ENCODE data around the gene TMPRSS11B.
"Not testable (repeated sequence)": the region's sequence is repeated elsewhere in the genome, so short reads cannot be mapped to it uniquely, and the experiment has no call there.

Gene TMPRSS11B

DNA sequence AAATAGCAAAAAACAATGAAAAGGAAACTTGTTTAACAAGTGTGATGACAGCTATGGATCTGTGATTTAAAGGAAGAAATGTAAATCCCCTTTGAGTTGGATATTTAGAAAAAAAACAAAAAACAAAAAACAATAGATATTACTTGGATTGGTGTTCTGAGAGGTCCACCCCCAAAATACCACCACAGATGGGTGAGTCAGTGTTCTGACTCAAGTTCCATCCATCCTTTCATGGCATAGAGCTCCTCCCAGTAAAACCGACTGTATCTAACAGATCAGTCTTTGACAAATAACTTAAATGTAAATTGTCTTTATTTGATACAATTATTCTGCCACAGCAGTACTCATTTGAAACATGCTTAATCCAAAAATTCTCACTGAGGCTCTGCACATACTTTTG is 27.4 kb downstream of the TMPRSS11B start:
- no peak for DNase-seq

DNA sequence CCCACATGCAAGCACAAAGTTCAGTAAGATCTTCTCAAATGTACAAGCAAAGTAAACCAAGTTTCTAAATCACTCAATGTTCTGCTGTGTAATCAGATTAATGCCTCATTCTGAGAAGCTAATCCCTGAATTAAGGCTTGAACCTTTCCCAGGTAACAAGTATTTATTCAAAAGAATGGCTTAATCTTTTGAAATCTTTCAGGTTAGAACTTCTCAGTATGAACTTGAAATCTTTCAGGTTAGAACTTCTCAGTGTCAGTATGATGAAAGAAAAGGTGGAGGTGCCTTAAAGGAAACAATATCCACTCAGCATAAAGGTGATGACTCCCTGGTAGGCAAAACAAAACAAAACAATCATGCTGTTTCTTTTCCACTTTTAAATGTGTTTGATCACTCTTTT is 29.0 kb downstream of the TMPRSS11B start:
- DNase-seq = no peak

DNA sequence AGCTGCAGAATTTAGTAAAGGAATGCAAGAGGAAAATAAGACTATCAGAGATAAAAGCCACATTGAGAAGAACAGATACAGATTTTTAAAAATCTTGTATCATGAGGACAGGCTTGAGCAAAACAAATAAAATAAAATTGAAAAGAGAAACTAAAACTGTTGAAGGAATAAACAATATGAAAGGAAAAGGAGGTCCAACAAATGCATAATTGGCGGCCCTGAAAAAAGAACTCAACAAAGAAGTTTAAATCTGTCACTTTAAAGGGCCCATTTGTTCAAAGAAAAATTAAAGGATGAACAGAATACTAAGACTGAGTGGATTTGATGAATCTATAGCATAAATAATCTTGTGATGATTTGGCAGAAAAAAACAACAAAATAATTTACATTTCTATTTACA is 36.5 kb downstream of the TMPRSS11B start:
- DNase-seq = no peak

DNA sequence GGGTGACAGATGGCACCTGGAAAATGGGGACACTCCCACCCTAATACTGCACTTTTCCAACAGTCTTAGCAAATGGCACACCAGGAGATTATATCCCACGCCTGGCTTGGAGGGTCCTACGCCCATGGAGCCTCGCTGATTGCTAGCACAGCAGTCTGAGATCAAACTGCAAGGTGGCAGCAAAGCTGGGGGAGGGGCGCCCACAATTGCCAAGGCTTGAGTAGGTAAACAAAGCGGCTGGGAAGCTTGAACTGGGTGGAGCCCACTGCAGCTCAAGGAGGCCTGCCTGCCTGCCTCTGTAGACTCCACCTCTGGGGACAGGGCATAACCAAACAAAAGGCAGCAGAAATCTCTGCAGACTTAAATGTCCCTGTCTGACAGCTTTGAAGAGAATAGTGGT is 51.2 kb downstream of the TMPRSS11B start:
- not testable (repeated sequence) for DNase-seq

DNA sequence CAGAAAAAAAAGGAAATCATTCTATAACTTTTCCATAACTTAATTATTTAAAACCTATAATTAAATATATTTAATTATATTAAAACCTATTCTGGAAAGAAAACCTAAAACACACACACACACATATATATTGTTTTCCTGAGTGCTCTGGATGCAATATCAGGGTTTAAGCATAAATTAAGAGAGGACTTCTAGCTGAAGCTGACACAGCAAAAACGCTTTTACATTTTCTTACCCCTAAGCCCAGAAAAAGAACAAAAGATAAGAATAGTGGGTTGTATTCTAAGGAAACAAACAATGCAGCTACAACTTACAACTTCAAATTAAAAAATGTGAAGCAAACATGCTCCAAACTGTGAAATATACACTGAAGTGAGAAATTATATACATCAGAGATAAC is 52.3 kb downstream of the TMPRSS11B start:
- DNase-seq = no peak

DNA sequence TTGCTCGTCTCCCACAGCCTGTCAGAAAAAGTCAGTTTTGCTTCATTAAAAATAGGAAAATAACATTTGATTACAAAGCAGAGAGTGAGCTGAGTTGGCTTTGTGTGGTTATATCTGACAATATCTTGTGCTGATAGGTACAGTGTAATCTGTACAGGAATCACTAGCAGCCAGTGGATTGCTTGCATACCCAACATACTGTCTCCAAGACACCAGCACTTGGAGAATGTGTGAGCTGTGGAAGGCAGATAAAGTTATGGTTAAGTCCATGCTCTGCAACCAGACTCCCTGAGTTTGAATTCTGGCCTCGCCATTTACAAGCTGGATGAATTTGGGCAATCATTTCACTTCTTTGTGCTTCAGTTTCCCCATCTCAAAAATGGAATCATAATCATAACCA is 58.3 kb downstream of the TMPRSS11B start:
- DNase-seq = no peak

DNA sequence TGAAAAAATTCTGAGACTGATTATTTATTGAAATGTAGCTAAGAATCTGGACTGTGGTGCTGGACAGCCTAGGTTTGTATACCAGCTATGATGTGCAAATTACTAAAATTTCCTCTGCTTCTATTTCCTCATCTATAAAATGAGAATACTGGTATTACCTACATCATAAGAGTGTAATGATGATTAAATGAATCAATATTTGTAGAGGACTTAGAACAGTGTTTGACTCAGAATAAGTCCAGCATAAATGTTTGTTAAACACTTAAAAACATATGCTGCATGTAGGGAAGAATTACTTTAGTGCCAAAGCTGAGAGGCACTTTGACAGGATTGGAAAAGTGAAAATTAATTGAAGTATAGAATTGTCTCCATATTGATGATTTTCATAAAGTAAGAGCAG is 60.6 kb downstream of the TMPRSS11B start:
- DNase-seq = no peak

DNA sequence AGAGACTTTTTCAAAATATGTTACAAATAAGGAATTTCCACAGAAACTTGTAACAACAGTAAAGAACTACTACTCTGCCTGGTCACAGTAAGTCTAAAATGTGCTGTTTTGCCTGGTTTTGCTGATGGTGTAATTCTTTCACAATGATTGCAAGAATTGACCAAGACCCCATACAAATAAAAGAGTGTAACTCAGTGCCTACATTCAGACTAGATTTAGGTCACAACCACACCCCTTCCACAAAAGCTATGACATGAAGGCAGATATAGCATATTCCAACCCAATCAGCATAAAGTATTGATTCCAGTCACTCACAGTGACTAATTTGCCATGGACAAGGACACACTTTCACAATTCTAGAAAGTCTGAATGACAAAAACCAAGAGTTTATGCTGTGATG is 62.1 kb downstream of the TMPRSS11B start:
- no peak for DNase-seq

DNA sequence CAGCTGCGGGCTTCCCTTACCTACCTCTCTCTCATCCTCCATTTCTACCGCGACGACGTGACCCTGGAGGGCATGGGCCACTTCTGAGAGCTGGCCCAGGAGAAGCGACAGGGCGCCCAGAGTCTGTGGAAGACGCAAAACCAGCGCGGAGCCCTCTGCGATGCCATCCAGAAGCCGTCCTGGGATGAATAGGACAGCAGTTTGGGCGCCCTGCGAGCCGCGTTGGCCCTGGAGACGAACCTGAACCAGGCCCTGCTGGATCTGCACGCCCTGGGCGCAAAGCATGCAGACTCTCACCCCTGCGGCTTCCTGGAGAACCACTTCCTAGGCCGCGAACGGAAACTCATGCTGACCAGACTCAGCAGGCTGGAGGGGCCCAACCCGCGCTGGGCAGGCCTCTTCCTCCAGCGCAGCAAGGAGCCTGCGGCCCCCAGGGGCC is 63.1 kb downstream of the TMPRSS11B start:
- no peak for DNase-seq

DNA sequence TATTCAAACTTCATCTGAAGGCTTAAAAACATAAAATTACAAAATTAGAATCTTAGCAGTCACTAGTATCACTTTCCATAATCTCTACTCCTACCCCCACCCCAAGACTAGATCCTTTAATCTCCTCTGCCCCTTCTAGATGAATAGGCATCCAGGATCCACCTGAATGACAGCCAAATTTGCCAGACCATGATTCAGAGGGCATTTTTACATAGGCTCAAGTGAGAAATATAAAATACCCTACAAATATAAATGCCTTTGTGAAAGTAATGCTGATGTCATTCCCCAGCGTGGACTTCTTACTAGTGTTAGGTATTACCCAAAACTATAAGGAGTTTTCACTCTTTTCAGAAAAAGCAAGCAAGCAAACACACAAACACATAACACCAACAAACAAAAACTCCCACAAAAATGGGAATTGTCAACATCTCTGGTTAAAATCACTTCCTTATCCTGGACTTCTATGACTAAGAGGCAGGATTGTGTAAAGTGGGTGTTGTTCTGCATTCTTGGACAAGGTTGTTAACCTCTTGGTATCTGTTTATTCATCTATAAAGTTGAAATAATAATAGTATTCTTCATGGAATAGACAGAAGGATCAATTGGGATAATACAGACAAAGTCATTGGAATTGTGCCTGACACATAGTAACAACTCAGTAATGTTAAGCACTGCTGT is 64.5 kb downstream of the TMPRSS11B start:
- no peak for DNase-seq

DNA sequence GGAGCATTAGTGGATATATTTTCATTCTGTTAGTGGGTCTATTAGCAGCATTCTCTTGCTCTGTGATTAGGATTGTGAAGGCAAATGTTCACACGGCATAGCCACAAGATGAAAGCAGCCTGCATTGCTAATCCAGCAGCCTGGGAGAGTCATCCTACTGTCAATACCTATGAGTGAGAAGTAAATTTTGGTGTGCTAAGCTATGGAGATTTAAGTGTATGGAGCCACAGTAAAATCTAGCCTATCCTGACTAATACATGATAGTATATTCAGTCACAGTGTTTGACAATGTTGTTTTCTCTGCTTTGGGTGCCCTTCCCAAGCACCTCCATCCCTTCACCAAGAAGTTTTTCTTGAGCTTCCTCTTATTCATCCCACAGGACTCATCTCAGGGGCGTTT is 68.6 kb downstream of the TMPRSS11B start:
- DNase-seq = no peak

Measured in C1 segment of cervical spinal cord (tissue), 14 donors.